Endothelial cell of umbilical vein (primary cell): ENCODE data around the gene RILPL1. TPM values are rescaled to one million over a fixed set of nuclear protein-coding genes. Genes with fewer than 3 reads are reported as not detected.
"Not testable (repeated sequence)": the region's sequence is repeated elsewhere in the genome, so short reads cannot be mapped to it uniquely, and the experiment has no call there.

Experiments used
- BruUV-seq: library from RNA; stranded (reverse); fragments of 400-500 nt; replicated peaks from 2 replicates; lab custom pipeline; 2021; lab: Mats Ljungman, UMichigan
- CTCF ChIA-PET: fragments of 300-600, 350-600 bp; sonication (Branson Sonifier 250); formaldehyde crosslinking; loops from one replicate; lab custom pipeline; 2021; ENCODE audit warnings: antibody characterized with exemption, inconsistent platforms; lab: Charles Lee
- POLR2A ChIA-PET: fragments of 300-600, 350-600 bp; sonication (Branson Sonifier 250); formaldehyde crosslinking; loops from one replicate; lab custom pipeline; 2021; ENCODE audit warnings: antibody characterized with exemption, inconsistent platforms; lab: Charles Lee
- DNase-seq: peaks from one replicate; pipeline ENCODE4 v3.0.0-alpha.2; 2011; ENCODE audit warnings: low read depth, low spot score
- FAIRE-seq: peaks from 2 replicates; lab custom pipeline; 2011; peaks lifted over from hg19 to GRCh38; lab: Jason Lieb, UNC
- H2AFZ ChIP-seq: 2 replicates; pipeline ENCODE4 v1.6.0; 2012; ENCODE audit warnings: low read depth, low read length, control low read depth, inconsistent platforms
- H3K27ac ChIP-seq: 2 replicates; pipeline ENCODE4 v1.5.1; 2011; ENCODE audit warnings: low read depth, mild to moderate bottlenecking, control low read depth, low read length, moderate library complexity; ENCODE audit not compliant: insufficient read depth
- H3K27me3 ChIP-seq, 2 experiments: 2 replicates each; pipeline versions ENCODE4 v1.6.0 to v1.6.1; 2011; ENCODE audit warnings: low read length in 2 of 2, mixed read lengths in 1 of 2; ENCODE audit not compliant: control insufficient read depth in 2 of 2, insufficient read depth in 2 of 2
- H3K36me3 ChIP-seq, 2 experiments: 2 replicates in 1 of 2; 3 replicates in 1 of 2; pipeline ENCODE4 v1.5.1; 2011; ENCODE audit warnings: low read length in 2 of 2, mild to moderate bottlenecking in 1 of 2, moderate library complexity in 1 of 2; ENCODE audit not compliant: control insufficient read depth in 2 of 2, insufficient read depth in 2 of 2; ENCODE audit errors: extremely low read depth in 1 of 2
- H3K4me1 ChIP-seq: 3 replicates; pipeline ENCODE4 v1.5.1; 2011; ENCODE audit warnings: mild to moderate bottlenecking, low read length; ENCODE audit not compliant: control insufficient read depth, insufficient read depth; ENCODE audit errors: extremely low read depth
- H3K4me2 ChIP-seq: 2 replicates; pipeline ENCODE4 v1.6.1; 2011; ENCODE audit warnings: low read length, control low read depth, mixed read lengths; ENCODE audit not compliant: insufficient read depth
- H3K4me3 ChIP-seq, 3 experiments: fragments of 200-600 bp in 1 of 3; sonication (generic), shearing (Covaris generic) in 1 of 3; replicated peaks in 1 of 3; 2 replicates each; pipeline ENCODE4 v1.5.1; 2011 to 2016; ENCODE audit warnings: control low read depth in 3 of 3, low read length in 3 of 3, mild to moderate bottlenecking in 2 of 3, inconsistent platforms in 1 of 3, low read depth in 1 of 3, moderate library complexity in 1 of 3; ENCODE audit not compliant: insufficient read depth in 1 of 3
- H3K79me2 ChIP-seq: 2 replicates; pipeline ENCODE4 v1.6.0; 2012; ENCODE audit warnings: low read length, inconsistent platforms; ENCODE audit not compliant: control insufficient read depth, insufficient read depth
- H3K9ac ChIP-seq: replicated peaks from 2 replicates; pipeline ENCODE3; 2011; ENCODE audit warnings: low read length, control low read depth; ENCODE audit not compliant: insufficient read depth; ENCODE audit errors: extremely low read depth
- H3K9me1 ChIP-seq: replicated peaks from 3 replicates; pipeline ENCODE4 v1.6.0; 2011; ENCODE audit warnings: mild to moderate bottlenecking, low read length; ENCODE audit not compliant: control insufficient read depth, insufficient read depth; ENCODE audit errors: extremely low read depth
- H3K9me3 ChIP-seq: replicated peaks from 2 replicates; pipeline ENCODE4 v1.5.1; 2012; ENCODE audit warnings: low read length, inconsistent platforms; ENCODE audit not compliant: control insufficient read depth, insufficient read depth
- H4K20me1 ChIP-seq: replicated peaks from 2 replicates; pipeline ENCODE3; 2011; ENCODE audit warnings: mild to moderate bottlenecking, low read length; ENCODE audit not compliant: control insufficient read depth, insufficient read depth; ENCODE audit errors: extremely low read depth
- EZH2 ChIP-seq: IDR thresholded peaks from 2 replicates; pipeline ENCODE4 v1.6.1; 2012; ENCODE audit warnings: borderline replicate concordance, low read depth, mild to moderate bottlenecking, moderate library complexity, low read length, inconsistent platforms; ENCODE audit not compliant: severe bottlenecking
- FOS ChIP-seq: IDR thresholded peaks from 2 replicates; pipeline ENCODE4 v1.6.1; 2011; ENCODE audit warnings: mild to moderate bottlenecking, low read length, moderate library complexity, borderline replicate concordance; ENCODE audit not compliant: insufficient read depth
- GATA2 ChIP-seq: IDR thresholded peaks from 2 replicates; pipeline ENCODE4 v1.7.0; 2011; ENCODE audit warnings: low read depth, mild to moderate bottlenecking, moderate library complexity, mixed read lengths, low read length; ENCODE audit not compliant: insufficient read length, insufficient read depth
- JUN ChIP-seq: IDR thresholded peaks from 2 replicates; pipeline ENCODE4 v1.6.1; 2011; ENCODE audit warnings: borderline replicate concordance, low read depth; ENCODE audit not compliant: insufficient read length, insufficient read depth
- MAX ChIP-seq: IDR thresholded peaks from 2 replicates; pipeline ENCODE4 v1.6.1; 2011; ENCODE audit not compliant: insufficient read depth, insufficient read length
- MYC ChIP-seq: IDR thresholded peaks from one replicate; pipeline ENCODE4 v1.6.1; 2011; ENCODE audit warnings: mild to moderate bottlenecking, low read depth, low read length
- POLR2A ChIP-seq: IDR thresholded peaks from 2 replicates; pipeline ENCODE4 v1.6.1; 2012; ENCODE audit warnings: low read depth, mild to moderate bottlenecking, control low read depth, low read length
- POLR2AphosphoS5 ChIP-seq: IDR thresholded peaks from 2 replicates; pipeline ENCODE4 v1.6.1; 2012; ENCODE audit warnings: low read depth, mild to moderate bottlenecking, control low read depth, low read length, moderate library complexity; ENCODE audit not compliant: insufficient read depth
- dilution Hi-C: fragments of 300-500 bp; cut with MboI; formaldehyde crosslinking; loops from one replicate; pipeline ENCODE4 v1.15.0; 2019; ENCODE audit warnings: low sequenced_read_pairs; ENCODE audit not compliant: extremely low pct_ligation_motif_present
- intact Hi-C: fragments of 100-400 bp; cut with micrococcal nuclease; formaldehyde crosslinking; loops from one replicate; pipeline ENCODE4 v1.10.0; 2022
- polyA plus RNA-seq, 4 experiments: library from polyadenylated mRNA; depleted of rRNA in 3 of 4; stranded (reverse) in 3 of 4; unstranded in 1 of 4; fragments of >200 nt; gene quantifications; 2 replicates each; pipeline versions ENCODE4 v1.2.1 to v1.2.3, GENCODE V29; 2011 to 2012; ENCODE audit warnings: missing spikeins in 1 of 4
- total RNA-seq: library from RNA; stranded (reverse); gene quantifications from 2 replicates; pipeline ENCODE4 v1.2.3, GENCODE V29; 2021

The RILPL1 gene
- total and polyA plus RNA-seq, 2 donors (not counting 3 experiments of a cell fraction or from before 2014, with no cell fraction given), result 30.4 to 34.3 TPM

DNA sequence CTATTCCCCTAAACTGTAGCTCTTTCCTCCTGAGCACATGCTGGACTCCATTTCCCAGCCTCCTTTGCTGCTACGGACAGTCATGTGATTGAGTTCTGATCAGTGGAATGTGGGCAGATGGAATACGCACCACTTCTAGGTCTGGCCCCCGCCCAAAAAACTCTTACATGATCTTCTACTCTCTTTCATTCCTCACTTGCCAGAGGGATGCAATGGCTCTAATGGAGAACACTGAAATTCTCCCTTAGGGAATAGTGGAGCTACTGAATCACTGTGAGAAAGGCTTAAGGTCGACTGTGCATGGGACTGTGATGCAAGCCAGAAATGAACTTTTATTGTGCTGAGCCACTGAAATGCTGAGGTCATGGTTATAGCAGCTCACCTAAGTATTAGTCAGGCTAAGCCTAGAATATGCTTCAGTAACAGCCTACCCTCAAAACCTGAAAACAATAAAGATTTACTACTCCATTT lies 37.9 kb upstream of the RILPL1 start:
- Histone ChIP-seq H3K36me3 (no peaks in the 10 kb centered on the region), H3K4me1 (peaks cover 2% of the 10 kb centered on the region), H3K4me2 (no peak overlapping the region), H3K79me2 (no peaks in the 10 kb centered on the region), H3K9me1 (no peaks in the 10 kb centered on the region), H3K9me3 (no peaks in the 10 kb centered on the region), H3K27me3 (peaks cover 4% of the 10 kb centered on the region in 2 experiments), H3K4me3 (no peak overlapping the region), H4K20me1 (no peaks in the 10 kb centered on the region), H3K27ac (no peak overlapping the region), H3K9ac (no peak overlapping the region), H2AFZ (peak overlapping the region; percentile 32)
- no TSS peak for BruUV-seq
- FAIRE-seq (peak; percentile 70), DNase-seq (no peak)
- ChIA-PET POLR2A (interaction anchor here (0.7 kb wide), 1 partner anchor 386 kb away, joined by 4 read pairs; no protein-coding TSS in a partner anchor), CTCF (interaction anchor here (0.6 to 1.4 kb wide), 4 partner anchors 10 to 206 kb away, joined by 3 to 5 read pairs (median 4); partner anchors contain the start of gene RILPL1)
- intact Hi-C loops (no loop called here), dilution Hi-C loops (no loop called here)
- TF ChIP-seq MAX (peak; percentile 27), MYC (no peak)

- dilution Hi-C loops, result no loop called here
- Histone ChIP-seq H3K9me3 (no peaks in the 10 kb centered on the region), H3K27me3 (no peaks in the 10 kb centered on the region), H3K4me1 (no peaks in the 10 kb centered on the region), H3K36me3 (no peaks in the 10 kb centered on the region), H3K9me1 (no peaks in the 10 kb centered on the region), H3K9ac (no peak overlapping the region), H3K79me2 (no peaks in the 10 kb centered on the region), H4K20me1 (no peaks in the 10 kb centered on the region), H2AFZ (no peak overlapping the region), H3K4me3 (no peak overlapping the region), H3K27ac (no peak overlapping the region), H3K4me2 (no peak overlapping the region)
- CTCF ChIA-PET, result interaction anchor here (0.6 to 1.3 kb wide), 5 partner anchors 22 to 494 kb away, joined by 3 to 4 read pairs (median 3); no protein-coding TSS in a partner anchor
- intact Hi-C loops, result no loop called here
- DNase-seq (no peak), FAIRE-seq (no peak)
- TF ChIP-seq JUN (no peak), POLR2AphosphoS5 (no peak), GATA2 (no peak), POLR2A (no peak), FOS (no peak), EZH2 (no peak)
- BruUV-seq, result no TSS peak
- POLR2A ChIA-PET, result no interaction called here
These were observed 25.9 kb upstream of the RILPL1 start for GRCh38 chr12:123559468-123559867.

DNA sequence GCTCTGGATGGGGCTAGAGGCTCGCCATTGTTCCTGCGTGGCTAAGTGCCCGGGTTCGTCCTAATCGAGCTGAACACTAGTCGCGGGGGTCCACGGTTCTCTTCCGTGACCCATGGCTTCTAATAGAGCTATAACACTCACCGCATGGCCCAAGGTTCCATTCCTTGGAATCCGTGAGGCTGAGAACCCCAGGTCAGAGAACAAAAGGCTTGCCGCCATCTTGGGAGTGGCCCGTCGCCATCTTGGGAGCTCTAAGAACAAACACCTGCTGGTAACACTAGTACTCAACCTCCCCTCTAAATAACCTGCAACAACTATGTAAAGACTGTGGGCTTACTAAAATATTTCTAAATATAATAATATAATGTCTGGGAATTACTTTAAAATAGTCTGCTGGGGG lies 25.0 kb upstream of the RILPL1 start:
- FAIRE-seq, CTCF ChIA-PET, BruUV-seq: not testable (repeated sequence)

More for the DNA sequence above, 25.0 kb upstream of the RILPL1 start:
- H3K79me2 ChIP-seq, H4K20me1 ChIP-seq, H3K36me3 ChIP-seq, H2AFZ ChIP-seq, intact Hi-C loops, H3K27ac ChIP-seq, H3K9me3 ChIP-seq, H3K9me1 ChIP-seq, H3K4me2 ChIP-seq, POLR2A ChIA-PET, H3K9ac ChIP-seq, H3K27me3 ChIP-seq, dilution Hi-C loops, DNase-seq, H3K4me3 ChIP-seq, H3K4me1 ChIP-seq: not testable (repeated sequence)
